HG03558 (cell line): ENCODE measurements around the gene ASPSCR1.
A peak's percentile ranks its signal among the peaks of the same experiment; 100 is the strongest.

Experiments
- ATAC-seq: cut with Tn5 transposase; IDR thresholded peaks from one replicate; pipeline ENCODE4 v1.9.1; 2021; ENCODE audit warnings: moderate number of reproducible peaks; ENCODE audit not compliant: unreplicated experiment; ENCODE audit errors: extremely low read depth

The ASPSCR1 gene, protein sequence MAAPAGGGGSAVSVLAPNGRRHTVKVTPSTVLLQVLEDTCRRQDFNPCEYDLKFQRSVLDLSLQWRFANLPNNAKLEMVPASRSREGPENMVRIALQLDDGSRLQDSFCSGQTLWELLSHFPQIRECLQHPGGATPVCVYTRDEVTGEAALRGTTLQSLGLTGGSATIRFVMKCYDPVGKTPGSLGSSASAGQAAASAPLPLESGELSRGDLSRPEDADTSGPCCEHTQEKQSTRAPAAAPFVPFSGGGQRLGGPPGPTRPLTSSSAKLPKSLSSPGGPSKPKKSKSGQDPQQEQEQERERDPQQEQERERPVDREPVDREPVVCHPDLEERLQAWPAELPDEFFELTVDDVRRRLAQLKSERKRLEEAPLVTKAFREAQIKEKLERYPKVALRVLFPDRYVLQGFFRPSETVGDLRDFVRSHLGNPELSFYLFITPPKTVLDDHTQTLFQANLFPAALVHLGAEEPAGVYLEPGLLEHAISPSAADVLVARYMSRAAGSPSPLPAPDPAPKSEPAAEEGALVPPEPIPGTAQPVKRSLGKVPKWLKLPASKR

DNA sequence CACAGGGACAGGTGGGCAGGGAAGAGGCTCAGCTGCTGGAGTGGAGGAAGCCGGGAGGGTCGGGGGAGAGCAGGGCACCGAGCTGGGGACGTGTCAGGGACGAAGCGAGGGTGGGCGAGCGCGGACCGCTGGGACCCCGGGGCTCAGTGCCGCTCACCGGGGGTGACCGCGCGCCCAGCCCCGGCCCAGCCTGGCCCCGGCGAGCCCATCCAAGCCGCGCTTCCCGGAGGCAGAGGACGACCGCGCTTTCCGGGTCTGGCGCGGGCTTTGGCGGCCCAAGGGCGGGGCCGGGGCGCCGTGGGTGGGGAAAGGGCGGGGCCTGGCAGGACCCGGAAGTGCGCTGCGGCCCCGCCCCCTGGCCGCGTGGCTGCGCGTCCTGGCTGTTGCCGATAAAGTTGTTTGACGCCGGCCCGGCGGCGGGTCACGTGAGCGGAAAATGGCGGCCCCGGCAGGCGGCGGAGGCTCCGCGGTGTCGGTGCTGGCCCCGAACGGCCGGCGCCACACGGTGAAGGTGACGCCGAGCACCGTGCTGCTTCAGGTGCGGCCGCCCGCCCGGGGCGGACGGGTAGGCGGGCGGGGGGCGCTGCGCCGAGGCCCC lies at the start of gene ASPSCR1:
TSS of gene ASPSCR1 (plus strand) at position 419 of the 598 bp plus-strand sequence. CDS start at position 437, 18 bp downstream.
- ATAC-seq = peak; percentile 53

DNA sequence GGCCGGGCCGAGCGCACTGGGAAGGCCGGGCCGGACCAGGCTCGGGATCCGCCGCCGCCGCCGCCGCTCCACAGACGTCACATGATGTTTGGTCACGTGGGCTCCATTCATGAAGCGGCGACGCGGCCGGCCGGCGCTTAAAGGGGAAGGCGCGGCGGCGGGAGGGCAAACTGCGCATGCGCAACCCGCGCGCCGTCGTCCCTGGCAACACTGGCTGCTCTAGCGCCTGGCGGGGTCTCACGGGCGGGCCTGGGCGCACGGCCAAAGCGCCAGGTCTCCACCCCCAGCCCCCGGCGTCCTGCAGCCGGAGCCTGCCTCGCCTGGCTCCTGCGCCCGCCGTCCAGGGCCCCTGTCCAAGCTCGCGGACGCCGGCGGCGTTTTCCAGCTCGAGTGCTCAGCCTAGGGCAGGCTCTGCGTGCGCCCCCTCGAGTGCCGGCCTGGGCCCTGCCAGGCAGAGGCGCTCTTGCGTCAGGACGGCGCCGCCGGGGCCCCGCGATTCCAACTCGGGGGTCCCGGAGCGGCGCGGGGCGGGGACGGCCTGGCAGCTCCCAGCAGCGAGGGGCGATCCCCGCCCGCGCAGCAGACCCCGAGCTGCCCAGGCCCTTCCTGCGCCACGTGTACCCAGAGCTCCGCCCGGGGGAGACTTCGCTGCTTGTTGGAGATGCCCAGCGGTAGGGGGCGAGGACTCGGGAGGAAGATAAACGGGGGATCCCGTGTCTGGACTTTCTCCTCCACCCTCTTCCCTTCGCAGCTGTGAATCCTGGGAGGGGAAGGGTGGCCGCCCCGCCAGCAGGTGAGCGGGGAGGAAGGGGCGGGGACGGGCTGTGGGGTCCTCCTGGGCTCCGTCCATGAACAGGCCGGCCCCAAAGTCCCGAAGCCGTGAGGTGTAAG lies 49.5 kb upstream of the ASPSCR1 start, which contains the start of gene MAFG:
TSS of gene MAFG (minus strand) at position 83 of the 891 bp plus-strand sequence. CDS start 4,550 bp downstream, outside the sequence.
- peak; percentile 33 for ATAC-seq

DNA sequence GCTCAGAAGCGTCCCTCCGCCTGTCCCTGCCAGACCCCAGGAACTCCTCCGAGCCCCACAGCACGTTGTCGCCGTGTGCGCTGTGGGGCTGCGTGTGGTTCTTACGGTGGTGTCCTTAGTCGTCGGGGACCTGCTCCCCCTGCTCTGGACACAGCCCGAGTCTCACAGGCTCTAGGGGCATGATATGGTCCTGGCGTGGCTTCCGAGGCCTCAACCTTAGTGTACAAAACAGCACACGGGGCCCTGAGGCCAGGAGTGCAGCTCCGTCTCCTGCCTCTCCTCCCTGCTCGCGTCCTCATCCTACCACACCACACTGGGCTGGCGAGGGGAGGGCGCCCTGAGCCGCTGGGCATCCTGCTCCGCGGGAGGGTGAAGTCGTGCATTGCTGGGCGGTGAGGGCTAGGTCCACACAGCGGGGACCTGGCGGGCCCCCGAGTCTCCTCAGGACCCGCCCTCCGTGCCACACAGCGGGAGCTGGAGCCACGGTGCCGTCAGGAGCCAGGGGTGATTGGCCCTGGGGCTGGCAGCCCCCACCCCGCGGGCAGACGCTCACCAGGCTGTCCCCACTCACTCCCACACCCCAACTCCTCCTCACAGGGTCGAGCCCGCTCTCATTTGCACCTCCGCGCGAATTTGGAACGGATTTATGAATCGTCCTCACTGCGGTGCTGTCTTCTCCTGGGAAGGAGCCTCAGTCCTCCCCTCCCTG lies 48.7 kb upstream of the ASPSCR1 start:
- ATAC-seq = no peak

DNA sequence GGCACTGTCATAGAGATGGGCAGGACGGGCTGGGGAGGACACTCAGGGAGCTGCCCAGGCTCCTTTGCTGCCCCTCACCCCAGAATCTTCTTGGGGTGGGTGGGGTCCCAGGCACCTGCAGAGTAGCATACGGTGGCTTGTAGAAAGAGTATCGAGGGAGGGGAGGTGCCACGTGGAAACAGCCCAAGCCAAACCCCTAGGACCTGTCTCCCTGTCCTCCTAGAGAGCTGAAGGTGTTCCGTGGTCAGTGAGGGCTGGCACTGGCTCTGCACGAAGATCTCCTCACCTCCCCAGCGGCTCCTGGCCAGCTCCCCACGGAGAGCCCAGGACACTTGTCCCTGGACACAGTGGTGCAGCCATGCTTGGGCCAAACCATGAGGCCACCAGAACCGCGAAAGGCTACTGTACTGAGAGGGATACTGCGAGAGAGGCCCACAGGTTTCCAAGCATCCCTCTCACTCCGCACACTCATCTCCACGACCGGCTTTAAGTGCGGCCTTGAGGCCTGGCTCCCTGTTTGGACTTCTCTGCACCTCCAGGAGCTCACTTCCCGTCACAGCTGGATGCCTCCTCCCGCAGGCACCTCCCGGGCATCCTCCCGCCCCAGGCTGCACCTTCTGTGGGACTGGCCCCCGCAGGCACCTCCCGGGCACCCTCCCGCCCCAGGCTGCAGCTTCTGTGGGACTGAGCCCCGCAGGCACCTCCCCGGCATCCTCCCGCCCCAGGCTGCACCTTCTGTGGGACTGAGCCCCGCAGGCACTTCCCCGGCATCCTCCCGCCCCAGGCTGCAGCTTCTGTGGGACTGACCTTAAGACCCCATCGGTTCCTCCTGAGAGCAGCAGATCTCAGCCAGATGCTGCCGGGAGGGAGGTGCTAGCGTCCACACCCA lies 47.9 kb upstream of the ASPSCR1 start:
- ATAC-seq = no peak

DNA sequence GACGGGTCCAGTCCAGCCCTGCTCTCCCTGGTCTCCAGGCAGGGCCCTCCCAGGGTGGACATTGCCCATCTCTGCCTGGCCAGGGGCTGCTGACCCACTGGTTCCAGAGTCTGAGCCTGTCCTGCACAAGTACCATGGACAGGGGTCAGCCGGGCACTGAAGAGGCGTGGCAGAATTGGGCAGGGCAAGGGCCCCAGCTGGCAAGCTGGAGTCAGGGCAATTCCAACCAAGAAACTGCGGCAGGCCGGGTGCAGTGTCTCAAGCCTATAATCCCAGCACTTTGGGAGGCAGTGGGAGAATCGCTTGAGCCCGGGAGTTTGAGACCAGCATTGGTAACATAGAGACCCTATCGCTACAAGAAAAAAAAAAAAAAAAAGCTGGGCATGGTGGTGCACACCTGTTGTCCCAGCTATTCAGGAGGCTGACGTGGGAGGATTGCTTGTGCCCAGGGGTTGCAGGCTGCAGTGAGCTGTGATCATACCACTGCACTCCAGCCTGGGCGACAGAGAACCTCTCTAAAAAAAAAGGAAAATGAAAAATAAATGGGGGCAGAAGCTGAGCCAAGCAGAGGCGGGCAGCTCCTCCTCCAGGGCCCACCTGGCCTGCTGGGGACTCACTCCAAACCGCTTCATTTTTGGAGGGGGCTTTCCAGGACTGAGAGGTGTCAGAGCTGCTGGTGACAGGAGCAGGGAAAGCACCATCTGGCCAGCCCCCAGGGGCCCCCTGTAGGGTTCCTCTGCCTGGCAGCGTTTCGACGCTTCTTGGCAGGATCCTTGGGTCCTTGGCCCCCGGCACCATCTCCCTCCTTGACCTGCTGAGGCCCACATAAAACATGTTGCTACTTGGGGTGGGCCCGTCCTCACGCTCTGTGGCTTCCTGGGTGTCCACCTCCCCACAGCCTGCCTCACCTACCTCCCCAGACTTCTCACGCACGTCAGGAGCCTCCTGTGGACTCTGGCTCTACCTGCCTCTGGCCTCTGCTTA lies 47.0 kb upstream of the ASPSCR1 start:
- no peak for ATAC-seq

DNA sequence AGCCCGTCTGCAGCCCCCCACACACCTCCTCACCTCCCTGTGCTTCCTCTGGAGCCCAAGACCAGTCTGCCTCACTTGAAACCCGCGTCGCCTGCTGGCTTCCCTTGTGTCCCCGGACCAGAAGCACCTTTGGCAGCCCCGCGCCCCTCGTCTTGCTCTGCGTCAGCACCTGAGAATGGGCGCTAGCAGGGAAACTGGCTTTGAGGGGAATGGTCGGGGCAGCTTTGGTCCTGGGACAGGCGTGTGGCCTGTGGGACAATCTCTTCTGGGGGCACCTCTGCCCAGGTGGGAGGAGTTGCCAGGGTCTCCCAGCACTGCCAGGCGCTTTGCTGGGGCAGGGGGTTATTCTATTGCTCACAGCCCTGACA lies 46.3 kb upstream of the ASPSCR1 start:
- no peak for ATAC-seq

DNA sequence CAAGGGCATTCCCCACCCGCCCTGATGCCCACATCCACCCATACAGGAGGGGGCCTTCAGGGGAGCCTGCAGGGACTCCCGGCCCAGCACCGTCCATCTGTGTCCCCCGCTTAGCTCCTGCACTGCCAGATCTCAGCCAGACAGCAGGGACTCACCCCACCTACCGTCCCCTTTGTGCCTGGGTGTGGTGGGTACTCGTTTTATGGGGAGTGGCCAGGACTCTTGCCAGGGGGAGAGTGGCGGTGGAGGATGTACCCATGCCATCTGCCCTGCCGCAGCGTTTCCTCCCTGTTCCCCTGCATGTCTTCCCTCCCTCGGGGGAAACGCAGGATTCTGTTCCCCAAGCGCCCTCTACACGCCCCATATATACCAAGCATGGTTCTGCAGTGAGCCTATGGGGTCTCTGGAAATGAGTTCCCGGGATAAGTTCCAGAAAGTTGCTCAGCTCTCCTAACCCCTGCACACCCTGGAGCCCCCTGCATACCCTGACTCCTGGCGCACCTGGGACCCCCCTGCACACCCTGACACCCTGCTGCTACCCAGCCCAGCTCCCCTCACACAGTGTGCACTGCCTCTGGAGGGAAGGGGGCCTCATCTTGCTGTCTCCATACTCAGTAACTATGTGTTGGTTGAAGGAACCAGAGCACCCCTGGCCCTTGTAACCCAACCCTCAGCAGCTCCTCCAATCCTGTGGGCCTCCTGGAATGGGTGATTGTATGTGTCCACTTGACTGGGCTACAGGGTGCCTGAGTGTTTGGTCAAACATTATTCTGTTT lies 45.7 kb upstream of the ASPSCR1 start:
- ATAC-seq = no peak

DNA sequence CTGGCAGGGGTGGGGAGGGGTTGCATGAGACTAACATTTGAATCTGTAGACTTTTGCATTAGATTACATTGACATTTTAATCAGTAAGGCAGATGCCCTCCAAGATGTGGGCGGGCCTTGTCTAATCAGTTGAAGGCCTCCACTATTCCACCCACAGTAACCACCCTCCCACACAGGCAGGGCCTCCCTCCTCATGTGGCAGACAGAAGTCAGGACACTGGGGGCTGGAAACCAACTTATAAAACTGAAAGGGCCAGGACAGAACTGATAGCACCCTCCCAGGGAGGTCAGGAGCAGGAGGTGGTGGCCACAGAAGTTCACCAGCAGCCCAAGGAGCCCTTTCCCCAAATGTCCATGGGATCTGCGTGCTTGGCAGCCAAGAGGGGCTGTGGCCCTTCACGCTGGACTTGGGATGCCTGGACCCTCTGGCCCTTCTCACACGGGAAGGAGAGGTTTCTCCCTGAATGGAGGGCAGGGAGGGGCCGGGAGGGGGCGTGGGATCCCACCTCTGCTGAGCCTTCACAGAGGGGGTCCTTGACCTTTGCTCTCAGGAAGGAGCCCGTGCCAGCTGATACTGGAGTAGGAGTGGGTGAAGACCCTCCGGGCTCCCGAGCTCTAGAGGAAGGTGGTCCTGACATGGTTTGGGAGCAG lies 45.0 kb upstream of the ASPSCR1 start:
- no peak for ATAC-seq

DNA sequence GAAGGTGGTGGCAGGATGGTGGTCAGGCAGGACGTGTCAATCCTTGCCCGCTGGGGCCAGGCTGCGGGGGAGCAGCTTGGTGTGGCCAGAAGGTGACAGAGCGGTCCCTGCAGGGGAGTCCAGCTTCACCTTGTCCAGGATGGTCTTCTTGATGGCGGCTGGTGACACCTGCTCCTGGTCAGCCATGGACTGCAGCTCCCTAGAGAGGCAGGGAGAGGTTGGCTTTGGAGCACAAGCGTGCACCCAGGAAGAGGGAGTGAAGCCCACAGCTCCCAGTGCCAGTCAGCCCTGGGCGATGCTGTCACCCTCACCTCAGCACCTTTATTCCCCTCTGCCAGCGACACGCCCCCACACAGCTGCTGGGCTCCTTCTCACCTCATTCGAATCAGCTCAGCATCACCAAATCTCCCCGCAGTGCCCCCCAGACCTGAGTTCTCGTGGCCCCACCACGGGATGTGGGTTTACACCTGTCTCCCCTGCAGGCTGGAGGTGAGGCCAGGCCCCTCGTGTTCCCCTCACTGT lies 44.2 kb upstream of the ASPSCR1 start:
- ATAC-seq = no peak

DNA sequence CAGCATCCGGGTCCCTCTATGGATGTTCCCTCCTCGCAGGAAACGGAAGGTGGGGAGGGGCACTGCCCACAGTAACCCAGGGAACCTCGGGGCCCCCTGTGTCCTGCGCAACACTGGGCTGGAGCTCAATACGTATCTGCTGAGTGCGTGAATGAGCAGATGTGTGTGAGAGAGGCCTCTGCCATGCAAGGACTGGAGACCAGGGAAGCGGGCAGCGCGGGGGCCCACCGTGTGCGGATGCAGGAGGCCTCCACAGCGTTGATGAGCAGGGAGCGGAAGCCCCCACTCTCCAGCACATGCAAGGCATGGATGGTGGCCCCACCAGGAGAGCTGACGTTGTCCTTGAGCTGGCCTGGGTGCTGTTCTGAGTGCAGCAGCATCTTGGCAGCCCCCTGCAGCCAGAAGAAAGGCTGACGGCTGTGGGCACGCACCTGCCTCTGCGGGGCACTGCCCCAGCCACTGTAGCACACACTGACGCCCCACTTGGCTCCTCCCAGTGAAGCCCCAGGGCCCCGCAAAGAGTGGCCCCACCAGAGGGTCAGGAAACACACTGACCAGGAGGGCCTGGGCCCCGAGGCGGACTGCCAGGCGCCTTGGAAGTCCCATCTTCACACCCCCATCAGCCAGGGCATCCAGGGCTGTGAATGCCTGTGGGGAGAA lies 43.2 kb upstream of the ASPSCR1 start:
- no peak for ATAC-seq

DNA sequence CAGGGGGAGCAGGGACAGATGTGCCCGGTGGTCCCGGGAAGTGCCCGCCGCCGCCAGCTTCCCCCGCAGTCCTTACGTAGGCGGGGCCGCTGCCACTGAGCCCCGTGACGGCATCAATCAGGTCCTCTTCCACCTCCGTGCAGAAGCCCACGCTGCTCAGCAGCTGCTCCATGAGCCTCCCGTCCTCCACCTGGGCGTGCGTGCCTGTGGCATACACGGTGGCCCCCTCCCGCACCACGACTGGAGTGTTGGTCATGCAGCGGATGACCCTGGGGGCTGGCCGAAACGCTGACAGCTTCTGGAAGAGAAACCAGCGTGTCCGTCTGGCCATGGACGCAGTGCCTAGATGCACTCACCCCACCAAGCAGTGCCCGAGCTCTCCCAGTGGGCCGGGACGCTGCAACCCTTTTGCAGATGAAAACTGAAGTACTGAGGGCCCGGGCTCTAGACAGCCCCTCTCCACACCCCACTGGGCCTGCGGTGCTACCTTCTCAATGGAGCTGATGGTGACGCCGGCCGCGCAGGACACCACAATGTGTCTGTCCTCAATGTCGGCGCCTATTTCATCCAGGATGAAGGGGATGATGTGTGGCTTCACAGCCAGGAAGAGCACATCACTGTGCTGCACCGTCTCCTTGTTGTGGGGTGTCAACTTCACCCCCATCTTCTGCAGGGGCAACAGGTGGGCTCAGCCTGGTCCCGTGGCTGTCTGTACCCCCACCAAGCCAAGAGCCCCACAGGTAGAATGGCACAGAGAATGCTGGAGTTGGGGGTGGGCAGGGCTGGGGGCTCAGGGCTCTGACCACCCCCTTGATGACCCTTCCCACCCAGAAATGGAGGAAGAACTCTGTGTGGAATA lies 42.4 kb upstream of the ASPSCR1 start:
- no peak for ATAC-seq

DNA sequence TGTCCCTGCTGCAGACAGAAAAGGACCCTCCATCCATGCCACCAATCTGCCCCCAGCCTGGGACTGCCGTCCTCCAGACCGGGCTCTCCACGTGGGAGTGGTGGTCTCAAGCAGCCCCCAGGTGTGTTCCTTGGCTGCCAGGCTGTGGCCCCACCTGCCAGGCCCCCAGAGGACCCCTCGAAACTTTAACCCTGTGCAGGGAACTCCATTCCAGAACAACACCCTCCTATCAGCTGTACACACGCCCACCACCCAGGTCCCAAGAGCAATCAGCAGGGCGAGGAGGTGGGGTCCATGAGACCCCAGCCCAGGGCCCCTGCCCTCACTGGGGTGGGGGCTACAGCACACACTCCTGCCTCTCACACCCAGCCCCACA lies 41.7 kb upstream of the ASPSCR1 start:
- ATAC-seq = no peak

DNA sequence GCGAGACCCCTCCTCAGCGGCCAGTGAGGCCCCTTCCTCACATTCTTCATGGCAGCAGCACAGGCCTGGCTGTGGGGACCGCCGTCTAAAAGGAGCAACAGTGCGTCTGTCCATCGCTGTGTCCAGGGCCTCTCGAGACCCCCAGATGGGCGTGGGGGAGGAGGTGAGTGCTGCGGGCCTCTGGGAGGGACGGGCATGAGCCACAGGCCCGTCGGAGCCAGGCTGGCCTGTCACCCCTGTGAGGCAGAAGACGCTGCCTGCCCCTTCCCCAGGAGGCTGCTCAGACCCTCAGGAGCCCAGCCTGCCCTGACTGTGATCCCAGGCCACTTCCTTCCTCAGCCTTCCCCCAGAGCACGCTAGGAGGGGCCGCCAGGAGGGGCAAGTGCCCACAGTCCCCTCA lies 38.2 kb upstream of the ASPSCR1 start:
- ATAC-seq = no peak

DNA sequence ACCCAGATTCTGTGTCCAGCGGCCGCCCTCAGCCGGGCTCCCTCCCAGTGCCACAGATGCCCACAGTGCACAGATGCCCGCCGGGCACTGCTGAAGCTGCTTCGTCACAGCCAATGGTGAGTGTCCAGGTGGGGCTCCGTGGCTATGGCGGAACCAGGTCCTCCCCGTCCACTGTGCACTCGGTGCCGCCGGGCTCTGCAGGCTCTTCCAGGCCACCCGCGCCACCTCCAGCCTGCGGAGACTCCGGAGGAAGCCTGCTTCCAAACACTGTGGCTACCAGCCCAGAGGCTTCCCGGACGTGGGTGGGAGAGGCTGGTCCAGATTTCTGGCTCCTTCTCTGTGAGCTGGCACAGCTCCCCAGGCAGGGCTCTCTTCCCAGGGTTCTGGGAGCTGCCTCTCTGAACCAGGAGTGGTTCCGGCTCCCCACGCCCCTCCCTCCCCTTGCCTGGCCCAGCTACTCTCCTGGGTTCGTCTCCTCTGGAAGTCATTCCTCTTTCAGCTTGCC lies 37.5 kb upstream of the ASPSCR1 start:
- no peak for ATAC-seq
